ENCODE data around the gene TPD52L2. TPM values are rescaled to one million over a fixed set of nuclear protein-coding genes. Genes with fewer than 3 reads are reported as not detected.
A peak's percentile ranks its signal among the peaks of the same experiment; 100 is the strongest.

The TPD52L2 gene
- total and polyA plus RNA-seq, 4 donors: 38.5 to 109 (median 69.9) TPM

DNA sequence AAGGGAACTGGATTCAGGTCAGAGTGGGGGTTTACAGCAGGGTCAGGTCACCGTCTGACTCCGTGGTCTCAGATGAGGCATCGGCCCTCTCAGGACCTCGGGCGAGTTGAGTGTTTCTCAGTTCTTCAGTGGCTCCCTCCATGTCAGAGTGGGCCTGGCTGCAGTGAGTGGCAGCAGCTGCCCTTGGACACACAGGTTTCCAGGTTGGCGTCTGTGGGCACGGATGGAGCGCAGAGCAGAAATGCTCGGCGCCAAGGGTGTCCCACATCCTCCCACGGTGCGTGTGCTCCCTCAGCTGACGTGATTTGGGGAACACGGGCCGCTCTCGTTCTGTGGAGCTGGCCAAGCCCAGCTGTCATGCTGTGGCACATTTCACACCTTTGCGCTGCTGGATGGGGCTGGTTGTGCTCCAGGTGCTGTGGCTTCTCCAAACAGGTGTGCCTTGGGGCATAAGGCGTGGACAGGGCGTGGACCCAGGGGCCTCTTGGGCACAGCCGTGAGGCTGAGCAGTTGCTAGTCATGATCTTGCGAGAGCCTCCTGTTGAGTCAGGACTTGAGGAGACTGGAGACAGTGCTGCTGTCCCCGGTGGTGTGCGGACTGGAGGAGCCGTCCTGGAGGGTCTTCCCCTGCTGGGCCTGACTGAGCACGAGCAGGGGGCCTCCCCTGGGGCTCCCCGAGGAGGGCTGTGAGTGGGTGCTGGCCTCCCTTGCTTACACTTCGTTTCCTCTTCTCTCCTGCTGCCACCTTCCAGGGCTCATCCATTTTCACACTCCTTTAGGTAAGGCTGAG lies 20.4 kb downstream of the TPD52L2 start:
- 90% methylated on average over 25 of the region's 27 CpGs for WGBS (ENCODE audit: insufficient coverage)
- H3K4me1 ChIP-seq (ENCODE audit: control insufficient read depth, insufficient read depth, low read length): no peaks in the 10 kb centered on the region
- peaks cover 92% of the 10 kb centered on the region for H3K36me3 ChIP-seq (ENCODE audit: control insufficient read depth, insufficient read depth, low read length)
- H3K27ac ChIP-seq (ENCODE audit: low read depth, low read length): no peak overlapping the region
- H3K9me3 ChIP-seq (ENCODE audit: control insufficient read depth, insufficient read depth, low read length): no peaks in the 10 kb centered on the region
- no peak overlapping the region for H3K4me3 ChIP-seq (ENCODE audit: low read depth, low read length)
- no peak for DNase-seq (ENCODE audit: low read depth in 4 of 6, low spot score in 6 of 6)
- no peaks in the 10 kb centered on the region for H3K27me3 ChIP-seq (ENCODE audit: control insufficient read depth, insufficient read depth, low read length)

GRCh38 chr20:63886054-63886419 lies 21.0 kb downstream of the TPD52L2 start:
- Histone ChIP-seq H3K27ac (ENCODE audit: low read depth, low read length) (no peak overlapping the region), H3K9me3 (ENCODE audit: control insufficient read depth, insufficient read depth, low read length) (no peaks in the 10 kb centered on the region), H3K36me3 (ENCODE audit: control insufficient read depth, insufficient read depth, low read length) (peaks cover 93% of the 10 kb centered on the region), H3K27me3 (ENCODE audit: control insufficient read depth, insufficient read depth, low read length) (no peaks in the 10 kb centered on the region), H3K4me3 (ENCODE audit: low read depth, low read length) (no peak overlapping the region), H3K4me1 (ENCODE audit: control insufficient read depth, insufficient read depth, low read length) (no peaks in the 10 kb centered on the region)
- DNase-seq (ENCODE audit: low read depth in 4 of 6, low spot score in 6 of 6): no peak
- WGBS (ENCODE audit: insufficient coverage): 97% methylated on average over 8 of the region's 14 CpGs

DNA sequence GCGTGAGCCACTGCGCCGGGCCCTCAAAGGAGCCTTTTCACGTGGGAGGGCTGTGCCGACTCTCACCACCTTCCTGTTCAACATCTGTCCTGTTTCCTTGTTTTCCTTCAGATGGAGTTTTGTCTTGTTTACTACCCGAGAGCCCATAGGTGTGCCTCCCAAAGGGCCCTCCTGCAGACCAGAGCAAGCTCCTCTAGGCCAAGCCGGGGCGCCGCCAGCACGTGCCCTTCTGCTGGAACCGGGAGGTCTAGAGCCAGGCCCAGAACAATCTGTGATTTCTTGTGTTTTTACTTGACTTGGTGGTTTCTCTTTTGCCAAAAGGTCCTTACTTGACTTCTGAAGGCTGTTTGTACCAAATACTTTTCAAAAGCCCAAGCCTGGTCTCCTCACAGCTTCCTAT lies 21.9 kb downstream of the TPD52L2 start:
- DNase-seq (ENCODE audit: low read depth in 4 of 6, low spot score in 6 of 6): no peak
- Histone ChIP-seq H3K9me3 (ENCODE audit: control insufficient read depth, insufficient read depth, low read length) (no peaks in the 10 kb centered on the region), H3K27me3 (ENCODE audit: control insufficient read depth, insufficient read depth, low read length) (no peaks in the 10 kb centered on the region), H3K4me3 (ENCODE audit: low read depth, low read length) (no peak overlapping the region), H3K4me1 (ENCODE audit: control insufficient read depth, insufficient read depth, low read length) (no peaks in the 10 kb centered on the region), H3K27ac (ENCODE audit: low read depth, low read length) (no peak overlapping the region), H3K36me3 (ENCODE audit: control insufficient read depth, insufficient read depth, low read length) (peaks cover 92% of the 10 kb centered on the region)
- 97% methylated on average over 11 of the region's 11 CpGs for WGBS (ENCODE audit: insufficient coverage)

DNA sequence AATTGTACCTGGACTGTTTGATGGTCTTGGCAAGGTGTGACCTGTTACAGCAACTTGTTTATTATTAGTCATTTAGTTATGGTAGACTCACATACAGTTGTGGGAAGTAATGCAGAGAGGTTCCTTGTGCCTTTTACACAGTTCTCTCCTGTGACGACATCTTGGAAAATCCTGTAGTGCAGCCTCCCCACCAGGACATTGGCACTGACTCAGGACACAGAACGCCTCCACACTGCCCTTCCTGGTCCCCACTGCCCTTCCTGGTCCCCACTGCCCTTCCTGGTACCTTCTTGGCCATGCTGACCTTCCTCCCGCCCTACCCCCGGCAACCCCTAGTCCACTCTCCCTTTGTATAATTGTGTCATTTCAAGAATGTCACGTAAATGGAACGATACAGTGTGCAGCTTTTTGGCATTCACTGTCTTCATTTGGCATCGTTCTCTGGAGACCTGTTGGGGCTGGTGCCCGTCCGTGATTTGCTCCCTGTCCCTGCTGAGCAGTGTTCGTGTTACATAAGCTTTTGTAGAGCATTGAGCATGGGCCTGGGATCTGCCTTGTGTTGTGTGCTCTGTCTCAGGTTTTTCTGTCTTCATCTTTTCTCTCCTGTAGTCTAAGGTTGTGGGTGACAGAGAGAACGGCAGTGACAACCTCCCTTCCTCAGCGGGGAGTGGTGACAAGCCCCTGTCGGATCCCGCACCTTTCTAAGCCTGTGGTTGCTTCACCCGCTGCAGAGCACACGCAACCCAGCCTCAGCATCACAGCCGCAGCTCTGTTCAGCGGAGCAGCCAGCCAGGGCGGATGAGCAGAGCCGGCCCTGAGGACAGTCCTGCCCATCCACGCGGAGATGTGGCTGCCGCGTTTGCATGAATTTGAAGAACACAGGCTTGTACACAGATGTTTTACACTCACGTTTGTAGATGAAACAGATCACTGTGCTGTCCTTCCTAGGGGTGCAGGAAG lies 24.5 kb downstream of the TPD52L2 start:
- 91% methylated on average over 21 of the region's 25 CpGs for WGBS (ENCODE audit: insufficient coverage)
- DNase-seq (ENCODE audit: low read depth in 4 of 6, low spot score in 6 of 6): no peak
- peaks cover 7% of the 10 kb centered on the region for H3K4me1 ChIP-seq (ENCODE audit: control insufficient read depth, insufficient read depth, low read length)
- peaks cover 66% of the 10 kb centered on the region for H3K36me3 ChIP-seq (ENCODE audit: control insufficient read depth, insufficient read depth, low read length)
- no peaks in the 10 kb centered on the region for H3K27me3 ChIP-seq (ENCODE audit: control insufficient read depth, insufficient read depth, low read length)
- no peak overlapping the region for H3K4me3 ChIP-seq (ENCODE audit: low read depth, low read length)
- no peak overlapping the region for H3K27ac ChIP-seq (ENCODE audit: low read depth, low read length)
- H3K9me3 ChIP-seq (ENCODE audit: control insufficient read depth, insufficient read depth, low read length): no peaks in the 10 kb centered on the region

GRCh38 chr20:63890201-63890576 lies 25.1 kb downstream of the TPD52L2 start:
- Histone ChIP-seq H3K4me1 (ENCODE audit: control insufficient read depth, insufficient read depth, low read length) (peaks cover 9% of the 10 kb centered on the region), H3K27ac (ENCODE audit: low read depth, low read length) (no peak overlapping the region), H3K36me3 (ENCODE audit: control insufficient read depth, insufficient read depth, low read length) (peaks cover 59% of the 10 kb centered on the region), H3K4me3 (ENCODE audit: low read depth, low read length) (no peak overlapping the region), H3K27me3 (ENCODE audit: control insufficient read depth, insufficient read depth, low read length) (no peaks in the 10 kb centered on the region), H3K9me3 (ENCODE audit: control insufficient read depth, insufficient read depth, low read length) (no peaks in the 10 kb centered on the region)
- no peak for DNase-seq (ENCODE audit: low read depth in 4 of 6, low spot score in 6 of 6)
- 90% methylated on average over 3 of the region's 7 CpGs for WGBS (ENCODE audit: insufficient coverage)

- peaks cover 55% of the 10 kb centered on the region for H3K36me3 ChIP-seq (ENCODE audit: control insufficient read depth, insufficient read depth, low read length)
- DNase-seq (ENCODE audit: low read depth in 4 of 6, low spot score in 6 of 6): no peak
- H3K4me3 ChIP-seq (ENCODE audit: low read depth, low read length): no peak overlapping the region
- H3K27me3 ChIP-seq (ENCODE audit: control insufficient read depth, insufficient read depth, low read length): no peaks in the 10 kb centered on the region
- H3K4me1 ChIP-seq (ENCODE audit: control insufficient read depth, insufficient read depth, low read length): peaks cover 9% of the 10 kb centered on the region
- no peak overlapping the region for H3K27ac ChIP-seq (ENCODE audit: low read depth, low read length)
- WGBS (ENCODE audit: insufficient coverage): 100% methylated on average over 4 of the region's 7 CpGs
- no peaks in the 10 kb centered on the region for H3K9me3 ChIP-seq (ENCODE audit: control insufficient read depth, insufficient read depth, low read length)
Observed at GRCh38 chr20:63890616-63891015, 25.5 kb downstream of the TPD52L2 start.

- Histone ChIP-seq H3K27me3 (ENCODE audit: control insufficient read depth, insufficient read depth, low read length) (no peaks in the 10 kb centered on the region), H3K36me3 (ENCODE audit: control insufficient read depth, insufficient read depth, low read length) (peaks cover 48% of the 10 kb centered on the region), H3K4me1 (ENCODE audit: control insufficient read depth, insufficient read depth, low read length) (peaks cover 12% of the 10 kb centered on the region), H3K4me3 (ENCODE audit: low read depth, low read length) (no peak overlapping the region), H3K9me3 (ENCODE audit: control insufficient read depth, insufficient read depth, low read length) (no peaks in the 10 kb centered on the region), H3K27ac (ENCODE audit: low read depth, low read length) (no peak overlapping the region)
- 86% methylated on average over 25 of the region's 29 CpGs for WGBS (ENCODE audit: insufficient coverage)
- DNase-seq (ENCODE audit: low read depth in 4 of 6, low spot score in 6 of 6): no peak
Observed at GRCh38 chr20:63891061-63892002, 26.3 kb downstream of the TPD52L2 start.

GRCh38 chr20:63892402-63892801 lies 27.3 kb downstream of the TPD52L2 start:
- Histone ChIP-seq H3K36me3 (ENCODE audit: control insufficient read depth, insufficient read depth, low read length) (peaks cover 39% of the 10 kb centered on the region), H3K4me3 (ENCODE audit: low read depth, low read length) (no peak overlapping the region), H3K27me3 (ENCODE audit: control insufficient read depth, insufficient read depth, low read length) (no peaks in the 10 kb centered on the region), H3K9me3 (ENCODE audit: control insufficient read depth, insufficient read depth, low read length) (no peaks in the 10 kb centered on the region), H3K4me1 (ENCODE audit: control insufficient read depth, insufficient read depth, low read length) (peaks cover 22% of the 10 kb centered on the region), H3K27ac (ENCODE audit: low read depth, low read length) (no peak overlapping the region)
- WGBS (ENCODE audit: insufficient coverage): 85% methylated on average over 3 of the region's 7 CpGs
- DNase-seq (ENCODE audit: low read depth in 4 of 6, low spot score in 6 of 6): no peak

DNA sequence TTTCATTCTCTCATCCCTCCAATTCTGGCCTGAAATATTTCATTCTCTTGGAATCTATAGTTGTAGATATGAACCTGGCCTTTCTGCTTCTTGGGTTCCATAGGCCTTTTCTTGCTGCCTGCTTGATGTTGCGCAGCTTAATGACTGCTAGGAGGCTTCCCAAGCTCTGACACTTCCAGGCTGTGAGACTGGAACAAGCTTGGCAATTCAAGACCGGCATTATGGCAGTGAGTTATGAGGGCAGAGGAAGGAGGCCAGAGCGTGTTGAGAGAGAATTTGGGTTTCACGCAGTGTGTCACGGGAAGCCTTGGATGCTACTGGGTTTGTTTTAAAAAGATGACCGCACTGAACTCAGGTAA lies 28.9 kb downstream of the TPD52L2 start:
- H3K27ac ChIP-seq (ENCODE audit: low read depth, low read length): no peak overlapping the region
- no peaks in the 10 kb centered on the region for H3K9me3 ChIP-seq (ENCODE audit: control insufficient read depth, insufficient read depth, low read length)
- peaks cover 27% of the 10 kb centered on the region for H3K4me1 ChIP-seq (ENCODE audit: control insufficient read depth, insufficient read depth, low read length)
- H3K36me3 ChIP-seq (ENCODE audit: control insufficient read depth, insufficient read depth, low read length): peaks cover 25% of the 10 kb centered on the region
- DNase-seq (ENCODE audit: low read depth in 4 of 6, low spot score in 6 of 6): peak in 2 of 6 donors; percentile 26 to 32
- no peaks in the 10 kb centered on the region for H3K27me3 ChIP-seq (ENCODE audit: control insufficient read depth, insufficient read depth, low read length)
- peak overlapping the region; percentile 68 for H3K4me3 ChIP-seq (ENCODE audit: low read depth, low read length)
- 17% methylated on average over 6 of the region's 6 CpGs for WGBS (ENCODE audit: insufficient coverage)
